Measurements from ENCODE around the gene DCAF8L1. TPM values are rescaled to one million over a fixed set of nuclear protein-coding genes. Genes with fewer than 3 reads are reported as not detected.
"Not testable (repeated sequence)": the region's sequence is repeated elsewhere in the genome, so short reads cannot be mapped to it uniquely, and the experiment has no call there.

Gene DCAF8L1
- total RNA-seq, 4 donors from 2014 or later = 0.08 TPM; not detected in 3

GRCh38 chrX:27998666-27999065 lies 17.4 kb upstream of the DCAF8L1 start:
- Histone ChIP-seq H3K9me3 (no peaks in the 10 kb centered on the region), H3K4me3 (no peak overlapping the region), H3K27me3 (no peaks in the 10 kb centered on the region), H3K36me3 (no peaks in the 10 kb centered on the region), H3K27ac (no peak overlapping the region), H3K4me1 (no peaks in the 10 kb centered on the region)
- WGBS, 2 donors (ENCODE audit: low coverage in 1 of 2) = 73 to 92% methylated on average over 1 of the region's 1 CpG
- TF ChIP-seq POLR2AphosphoS5 (IDR thresholded peaks at IDR 0.05) (no peak), EP300 (IDR thresholded peaks at IDR 0.05) (no peak), POLR2A (IDR thresholded peaks at IDR 0.05) (no peak), CTCF (IDR thresholded peaks at IDR 0.05) (no peak)
- ATAC-seq = no peak

- Histone ChIP-seq H3K4me1 (no peaks in the 10 kb centered on the region), H3K27me3 (no peaks in the 10 kb centered on the region), H3K27ac (no peak overlapping the region), H3K36me3 (no peaks in the 10 kb centered on the region), H3K4me3 (no peak overlapping the region), H3K9me3 (no peaks in the 10 kb centered on the region)
- no peak for ATAC-seq
- no peak for TF ChIP-seq POLR2A (IDR thresholded peaks at IDR 0.05)
- no peak for TF ChIP-seq CTCF (IDR thresholded peaks at IDR 0.05)
- TF ChIP-seq EP300 (IDR thresholded peaks at IDR 0.05) = no peak
- WGBS, 2 donors (ENCODE audit: low coverage in 1 of 2) = 58 to 87% methylated on average over 2 of the region's 2 CpGs
These were observed 16.4 kb upstream of the DCAF8L1 start for GRCh38 chrX:27997622-27998021.

- no peak for ATAC-seq
- no peaks in the 10 kb centered on the region for H3K4me1 ChIP-seq
- H3K4me3 ChIP-seq = no peak overlapping the region
- no peaks in the 10 kb centered on the region for H3K36me3 ChIP-seq
- no peak overlapping the region for H3K27ac ChIP-seq
- no peaks in the 10 kb centered on the region for H3K9me3 ChIP-seq
- no peak for TF ChIP-seq POLR2AphosphoS5 (IDR thresholded peaks at IDR 0.05)
- no peak for TF ChIP-seq POLR2A (IDR thresholded peaks at IDR 0.05)
- TF ChIP-seq CTCF (IDR thresholded peaks at IDR 0.05) = no peak
- no peaks in the 10 kb centered on the region for H3K27me3 ChIP-seq
- whole genome bisulfite sequencing, 2 donors (ENCODE audit: low coverage in 1 of 2) = 40 to 83% methylated on average over 1 to 2 of the region's 3 CpGs
These were observed 14.9 kb upstream of the DCAF8L1 start for GRCh38 chrX:27996132-27996531.

- no peaks in the 10 kb centered on the region for H3K36me3 ChIP-seq
- ATAC-seq = no peak
- no peak overlapping the region for H3K27ac ChIP-seq
- H3K9me3 ChIP-seq = no peaks in the 10 kb centered on the region
- TF ChIP-seq EP300 (IDR thresholded peaks at IDR 0.05) (no peak), CTCF (IDR thresholded peaks at IDR 0.05) (no peak), POLR2AphosphoS5 (IDR thresholded peaks at IDR 0.05) (no peak), POLR2A (IDR thresholded peaks at IDR 0.05) (no peak)
- no peak overlapping the region for H3K4me3 ChIP-seq
- H3K4me1 ChIP-seq = no peaks in the 10 kb centered on the region
- WGBS, 2 donors (ENCODE audit: low coverage in 1 of 2) = 60% methylated on average over 2 of the region's 3 CpGs; no CpG with 5 or more reads in 1 of the 2 donors
- no peaks in the 10 kb centered on the region for H3K27me3 ChIP-seq
These were observed 14.4 kb upstream of the DCAF8L1 start for GRCh38 chrX:27995611-27996010.

- no peak overlapping the region for H3K27ac ChIP-seq
- no peaks in the 10 kb centered on the region for H3K4me1 ChIP-seq
- H3K4me3 ChIP-seq = no peak overlapping the region
- TF ChIP-seq POLR2AphosphoS5 (IDR thresholded peaks at IDR 0.05) (no peak), CTCF (IDR thresholded peaks at IDR 0.05) (no peak), EP300 (IDR thresholded peaks at IDR 0.05) (no peak), POLR2A (IDR thresholded peaks at IDR 0.05) (no peak)
- 25 to 58% methylated on average over 2 of the region's 2 CpGs for WGBS, 2 donors (ENCODE audit: low coverage in 1 of 2)
- no peaks in the 10 kb centered on the region for H3K27me3 ChIP-seq
- no peaks in the 10 kb centered on the region for H3K36me3 ChIP-seq
- ATAC-seq = no peak
- H3K9me3 ChIP-seq = no peaks in the 10 kb centered on the region
These were observed 6.8 kb upstream of the DCAF8L1 start for GRCh38 chrX:27987862-27988646.

- not testable (repeated sequence) for H3K36me3 ChIP-seq, H3K27ac ChIP-seq, ATAC-seq, H3K4me1 ChIP-seq, H3K27me3 ChIP-seq, H3K9me3 ChIP-seq, H3K4me3 ChIP-seq
- WGBS, 2 donors (ENCODE audit: low coverage in 1 of 2) = 40 to 76% methylated on average over 4 of the region's 4 CpGs
These were observed 4.3 kb downstream of the DCAF8L1 start for GRCh38 chrX:27976934-27977333.

All from gastroesophageal sphincter (tissue), 4 donors.